K562 (cell line): ENCODE results near the gene HSPB2. TPM values are rescaled to one million over a fixed set of nuclear protein-coding genes. Genes with fewer than 3 reads are reported as not detected.

Source experiments
- ATAC-seq: fragments of 200-7000 bp; cut with Tn5 transposase; 3 replicates; pipeline ENCODE4 v1.9.1; 2020; ENCODE audit warnings: moderate library complexity
- BruUV-seq: library from RNA; stranded (reverse); fragments of 400-500 nt; replicated peaks from 2 replicates; lab custom pipeline; 2021; lab: Mats Ljungman, UMichigan
- CTCF ChIA-PET: fragments of 300-600 bp; formaldehyde crosslinking; extraction: SDS; loops from one replicate; lab custom pipeline; 2021; ENCODE audit warnings: low intra/inter-chr PET ratio; lab: Yijun Ruan, JAX
- POLR2A ChIA-PET: fragments of 300-600, 350-650 bp; sonication (Branson Sonifier 250); formaldehyde crosslinking; extraction: SDS; loops from one replicate; lab custom pipeline; 2021; ENCODE audit warnings: antibody characterized with exemption, inconsistent platforms; lab: Yijun Ruan, JAX
- DNase-seq, 4 experiments: peaks; one replicate each; pipeline versions ENCODE4 v3.0.0 to v3.0.0-alpha.2; 2011 to 2018; ENCODE audit warnings: low spot score in 3 of 4, mixed read lengths in 3 of 4; ENCODE audit errors: extremely low read depth in 1 of 4
- FAIRE-seq: peaks from 2 replicates; lab custom pipeline; 2011; peaks lifted over from hg19 to GRCh38; lab: Jason Lieb, UNC
- H2AFZ ChIP-seq: 2 replicates; pipeline ENCODE4 v1.6.0; 2011; ENCODE audit warnings: low read depth, low read length, control low read depth, inconsistent platforms
- H3K27ac ChIP-seq: fragments of 200-600 bp; 3 replicates; pipeline ENCODE4 v1.8.0; 2011; ENCODE audit warnings: low read depth, mild to moderate bottlenecking, control low read depth, inconsistent platforms, low read length, moderate library complexity, mixed read lengths; ENCODE audit errors: extremely low read depth
- H3K27me3 ChIP-seq, 2 experiments: fragments of 300-600 bp in 1 of 2; 2 replicates in 1 of 2; 3 replicates in 1 of 2; pipeline versions ENCODE4 v1.6.0 to v1.8.0; 2011; ENCODE audit warnings: inconsistent platforms in 2 of 2, low read length in 2 of 2, mild to moderate bottlenecking in 1 of 2, mixed read lengths in 1 of 2, moderate library complexity in 1 of 2; ENCODE audit not compliant: control insufficient read depth in 2 of 2, insufficient read depth in 2 of 2
- H3K36me3 ChIP-seq: fragments of 300-600 bp; 3 replicates; pipeline ENCODE4 v1.8.0; 2011; ENCODE audit warnings: mild to moderate bottlenecking, low read length, inconsistent platforms; ENCODE audit not compliant: control insufficient read depth, insufficient read depth
- H3K4me1 ChIP-seq, 2 experiments: fragments of 200-600 bp in 1 of 2; replicated peaks in 1 of 2; 2 replicates in 1 of 2; 3 replicates in 1 of 2; pipeline versions ENCODE4 v1.5.1 to v1.8.0; 2011; ENCODE audit warnings: inconsistent platforms in 2 of 2, low read length in 2 of 2, mild to moderate bottlenecking in 1 of 2, mixed read lengths in 1 of 2, moderate library complexity in 1 of 2; ENCODE audit not compliant: control insufficient read depth in 2 of 2, insufficient read depth in 2 of 2
- H3K4me2 ChIP-seq: 2 replicates; pipeline ENCODE4 v1.6.1; 2011; ENCODE audit warnings: low read length, control low read depth, inconsistent platforms, mixed read lengths; ENCODE audit not compliant: insufficient read depth
- H3K4me3 ChIP-seq: fragments of 200-600 bp; sonication (generic), shearing (Covaris generic); 2 replicates; pipeline ENCODE4 v1.5.1; 2016; ENCODE audit warnings: control low read depth, inconsistent platforms
- H3K79me2 ChIP-seq: fragments of 200-600 bp; 3 replicates; pipeline ENCODE4 v1.8.0; 2011; ENCODE audit warnings: low read length, inconsistent platforms; ENCODE audit not compliant: control insufficient read depth, insufficient read depth
- H3K9ac ChIP-seq, 2 experiments: 2 replicates each; pipeline versions ENCODE4 v1.6.0 to v1.6.1; 2011; ENCODE audit warnings: low read depth in 2 of 2, low read length in 2 of 2, control low read depth in 1 of 2, inconsistent platforms in 1 of 2, mild to moderate bottlenecking in 1 of 2, mixed read lengths in 1 of 2; ENCODE audit not compliant: insufficient read depth in 1 of 2
- H3K9me1 ChIP-seq: one replicate; pipeline ENCODE4 v1.6.0; 2011; ENCODE audit warnings: inconsistent platforms, mild to moderate bottlenecking, low read length, moderate library complexity; ENCODE audit not compliant: control insufficient read depth, insufficient read depth
- H3K9me3 ChIP-seq: replicated peaks from 2 replicates; pipeline ENCODE4 v1.5.1; 2011; ENCODE audit warnings: low read depth, low read length, inconsistent platforms; ENCODE audit not compliant: control insufficient read depth, insufficient read depth
- H4K20me1 ChIP-seq: replicated peaks from 2 replicates; pipeline ENCODE4 v1.6.1; 2011; ENCODE audit warnings: low read length, inconsistent platforms, mixed read lengths; ENCODE audit not compliant: control insufficient read depth, insufficient read depth
- CCNT2 ChIP-seq: IDR thresholded peaks from 2 replicates; pipeline ENCODE4 v1.6.1; 2011; ENCODE audit warnings: borderline replicate concordance, low read depth, mild to moderate bottlenecking, moderate library complexity, mixed read lengths, low read length; ENCODE audit not compliant: insufficient read length; ENCODE audit errors: extremely low read depth
- CEBPB ChIP-seq: fragments of 450-650 bp; IDR thresholded peaks from 2 replicates; pipeline ENCODE4 v1.6.1; 2016; ENCODE audit warnings: missing genetic modification characterization, missing compliant biosample characterization
- CHD1 ChIP-seq: fragments of 200-600 bp; sonication (generic); IDR thresholded peaks from one replicate; pipeline ENCODE4 v1.6.1; 2012; ENCODE audit warnings: mild to moderate bottlenecking, moderate library complexity, low read length, inconsistent platforms
- CXXC5 ChIP-seq: fragments of 250-450 bp; sonication (Bioruptor Pico); IDR thresholded peaks from 2 replicates; pipeline ENCODE4 v1.8.0; 2022; ENCODE audit warnings: inconsistent platforms, mild to moderate bottlenecking, moderate library complexity
- FOXP1 ChIP-seq: sonication (generic); formaldehyde crosslinking; IDR thresholded peaks from 2 replicates; pipeline ENCODE4 v1.8.0; 2022; ENCODE audit warnings: mild to moderate bottlenecking, missing genetic modification reagents
- GABPB1 ChIP-seq: sonication (generic); formaldehyde crosslinking; IDR thresholded peaks from 2 replicates; pipeline ENCODE4 v1.8.0; 2022; ENCODE audit warnings: mild to moderate bottlenecking, missing genetic modification reagents
- HNRNPK ChIP-seq: fragments of 200-400 bp; formaldehyde crosslinking; IDR thresholded peaks from one replicate; pipeline ENCODE4 v1.6.1; 2018; ENCODE audit warnings: mild to moderate bottlenecking, low read depth, low read length; ENCODE audit not compliant: poor library complexity, severe bottlenecking
- HOXB6 ChIP-seq: fragments of 250-450 bp; sonication (Bioruptor Pico); IDR thresholded peaks from 2 replicates; pipeline ENCODE4 v1.5.1; 2022; ENCODE audit warnings: mild to moderate bottlenecking, borderline replicate concordance
- HSF4 ChIP-seq: fragments of 250-450 bp; sonication (Bioruptor Pico); IDR thresholded peaks from 2 replicates; pipeline ENCODE4 v2.1.2; 2022; ENCODE audit warnings: mild to moderate bottlenecking, moderate library complexity, borderline replicate concordance
- MTF1 ChIP-seq: fragments of 250-450 bp; sonication (Bioruptor Pico); IDR thresholded peaks from 2 replicates; pipeline ENCODE4 v1.9.0; 2021; ENCODE audit warnings: moderate library complexity, mild to moderate bottlenecking, inconsistent platforms, borderline replicate concordance
- NFE2L1 ChIP-seq: fragments of 450-650 bp; IDR thresholded peaks from 2 replicates; pipeline ENCODE4 v1.6.1; 2016; ENCODE audit warnings: missing genetic modification characterization, low read depth, mild to moderate bottlenecking, missing compliant biosample characterization, moderate library complexity, borderline replicate concordance
- ZFP36 ChIP-seq: fragments of 150-350 bp; IDR thresholded peaks from 2 replicates; pipeline ENCODE4 v1.6.1; 2018; ENCODE audit warnings: low read length, low read depth; ENCODE audit not compliant: partially characterized antibody
- ZNF134 ChIP-seq: fragments of 250-450 bp; sonication (Bioruptor Pico); conservative IDR thresholded peaks from 2 replicates; pipeline ENCODE4 v1.4.0; 2020
- ZNF23 ChIP-seq: fragments of 250-450 bp; sonication (Bioruptor Pico); IDR thresholded peaks from 2 replicates; pipeline ENCODE4 v1.4.0; 2020; ENCODE audit warnings: mild to moderate bottlenecking
- ZNF239 ChIP-seq: fragments of 250-450 bp; sonication (Bioruptor Pico); IDR thresholded peaks from 2 replicates; pipeline ENCODE4 v1.4.0; 2020; ENCODE audit warnings: mild to moderate bottlenecking
- ZNF263 ChIP-seq: sonication (generic); formaldehyde crosslinking; IDR thresholded peaks from 2 replicates; pipeline ENCODE4 v1.8.0; 2022; ENCODE audit warnings: mild to moderate bottlenecking, missing genetic modification reagents, borderline replicate concordance
- ZNF785 ChIP-seq: fragments of 250-450 bp; sonication (Bioruptor Pico); IDR thresholded peaks from 2 replicates; pipeline ENCODE4 v1.4.0; 2020; ENCODE audit warnings: mild to moderate bottlenecking
- WGBS: fragments of 100-300 bp; shearing (Covaris generic); methylation state at CpG from one replicate; pipeline ENCODE4 v1.1.6; 2016; ENCODE audit warnings: low coverage, mixed read lengths; ENCODE audit not compliant: insufficient coverage; ENCODE audit errors: missing lambda C conversion rate; 5-methylcytosine and 5-hydroxymethylcytosine counted together
- in situ Hi-C: fragments of 300-500 bp; cut with MboI; formaldehyde crosslinking; loops from 4 replicates; pipeline ENCODE4 v1.15.0; 2018; ENCODE audit warnings: inconsistent platforms, mixed read lengths
- intact Hi-C: fragments of 100-400 bp; cut with micrococcal nuclease; formaldehyde crosslinking; loops from 2 replicates; pipeline ENCODE4 v1.14.2; 2022
- polyA plus RNA-seq, 8 experiments: library from polyadenylated mRNA; depleted of rRNA in 4 of 8; stranded (reverse) in 5 of 8; unstranded in 3 of 8; fragments of >200 nt; fragmentation: Nextera tagmentation in 2 of 8; fragmentation: Illumina TruSeq in 1 of 8; extraction: Ambion mirVana in 2 of 8; extraction: Trizol in 1 of 8; gene quantifications; 2 replicates each; pipeline versions ENCODE4 v1.2.1 to v1.2.3, GENCODE V29; 2011 to 2014; ENCODE audit warnings: inconsistent platforms in 1 of 8, missing spikeins in 1 of 8
- total RNA-seq, 7 experiments: library from RNA; depleted of rRNA in 6 of 7; stranded (reverse); fragments of >200 nt in 6 of 7; fragmentation: Illumina TruSeq in 2 of 7; extraction: Trizol in 2 of 7; gene quantifications; 2 replicates each; pipeline versions ENCODE4 v1.2.1 to v1.2.3, GENCODE V29; 2011 to 2021; ENCODE audit warnings: low replicate concordance in 1 of 7
- TF ChIP-seq, protein P1 (sequence below): fragments of 250-450 bp; sonication (Bioruptor Pico); IDR thresholded peaks from 2 replicates; pipeline ENCODE4 v1.6.1; 2021; ENCODE audit warnings: mild to moderate bottlenecking
- TF ChIP-seq, protein P2 (sequence below): fragments of 450-650 bp; IDR thresholded peaks from 2 replicates; pipeline ENCODE4 v1.6.1; 2018; ENCODE audit warnings: mild to moderate bottlenecking, low read depth; ENCODE audit not compliant: partially characterized antibody

The HSPB2 gene
- total and polyA plus RNA-seq, 9 of the 15 experiments (the other 6 are each of a cell fraction or from before 2014, with no cell fraction given) = 0.06 to 0.35 (median 0.11) TPM; not detected in 5

DNA sequence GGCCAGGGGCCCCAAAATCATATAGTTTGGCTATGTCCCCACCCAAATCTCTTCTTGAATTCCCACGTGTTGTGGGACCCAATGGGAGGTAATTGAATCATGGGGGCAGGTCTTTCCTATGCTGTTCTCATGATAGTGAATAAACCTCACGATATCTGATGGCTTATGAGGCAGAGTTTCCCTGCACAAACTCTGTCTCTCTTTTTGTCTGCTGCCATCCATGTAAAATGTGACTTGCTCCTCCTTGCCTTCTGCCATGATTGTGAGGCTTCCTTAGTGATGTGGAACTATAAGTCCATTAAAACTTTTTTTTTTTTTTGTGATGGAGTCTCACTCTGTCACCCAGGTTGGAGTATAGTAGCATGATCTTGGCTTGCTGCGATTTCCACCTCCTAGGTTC lies 39.0 kb downstream of the HSPB2 start (continued):
- TF ChIP-seq CHD1 (no peak), ZNF263 (no peak), ZNF134 (CRISPR knock-in tag) (no peak), NFE2L1 (tag) (no peak), CCNT2 (no peak)
- TF ChIP-seq, protein P1, sequence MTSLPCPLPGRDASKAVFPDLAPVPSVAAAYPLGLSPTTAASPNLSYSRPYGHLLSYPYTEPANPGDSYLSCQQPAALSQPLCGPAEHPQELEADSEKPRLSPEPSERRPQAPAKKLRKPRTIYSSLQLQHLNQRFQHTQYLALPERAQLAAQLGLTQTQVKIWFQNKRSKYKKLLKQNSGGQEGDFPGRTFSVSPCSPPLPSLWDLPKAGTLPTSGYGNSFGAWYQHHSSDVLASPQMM (CRISPR knock-in tag) = no peak

DNA sequence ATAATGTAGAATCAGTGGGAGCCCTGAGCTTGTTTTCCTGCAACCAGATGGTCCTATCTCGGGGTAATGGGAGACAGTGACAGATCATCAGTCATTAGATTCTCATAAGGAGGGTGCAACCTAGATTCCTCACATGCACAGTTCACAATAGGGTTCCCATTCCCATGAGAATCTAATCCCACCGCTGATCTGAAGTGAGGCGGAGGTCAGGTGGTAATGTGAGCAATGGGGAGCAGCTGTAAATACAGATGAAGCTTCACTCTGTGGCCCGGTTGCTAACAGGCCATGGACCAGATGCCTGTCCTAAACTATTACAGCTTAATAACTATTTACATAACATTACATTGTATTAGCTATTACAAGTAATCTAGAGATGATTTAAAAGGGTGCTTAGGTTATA lies 41.6 kb downstream of the HSPB2 start:
- Histone ChIP-seq H3K9me3 (peaks cover 3% of the 10 kb centered on the region; the same call in 1 of the 2 replicates), H2AFZ (no peak overlapping the region), H3K36me3 (no peaks in the 10 kb centered on the region), H3K79me2 (no peaks in the 10 kb centered on the region), H3K4me3 (no peak overlapping the region), H3K9me1 (no peaks in the 10 kb centered on the region), H3K9ac (no peak overlapping the region), H3K4me1 (peaks cover 9 to 13% of the 10 kb centered on the region in 2 experiments), H4K20me1 (no peaks in the 10 kb centered on the region), H3K27me3 (no peaks in the 10 kb centered on the region), H3K4me2 (no peak overlapping the region), H3K27ac (no peak overlapping the region)
- ATAC-seq (no peak), DNase-seq (no peak), FAIRE-seq (no peak)
- WGBS = 66% methylated on average over 4 of the region's 4 CpGs
- intact Hi-C loops (no loop called here), in situ Hi-C loops (no loop called here)
- ChIA-PET POLR2A (interaction anchor here (0.6 to 1.2 kb wide), 2 partner anchors 12 to 32 kb away, joined by 3 read pairs; no protein-coding TSS in a partner anchor), CTCF (no interaction called here)
- TF ChIP-seq ZNF23 (no peak), NFE2L1 (tag) (no peak), MTF1 (no peak), CXXC5 (no peak), HNRNPK (no peak), CEBPB (tag) (no peak), ZNF785 (CRISPR knock-in tag) (no peak), FOXP1 (CRISPR knock-in tag) (no peak), ZNF239 (CRISPR knock-in tag) (no peak), HOXB6 (CRISPR knock-in tag) (no peak), HSF4 (no peak), ZFP36 (no peak), GABPB1 (CRISPR knock-in tag) (no peak)
- TF ChIP-seq, protein P2, sequence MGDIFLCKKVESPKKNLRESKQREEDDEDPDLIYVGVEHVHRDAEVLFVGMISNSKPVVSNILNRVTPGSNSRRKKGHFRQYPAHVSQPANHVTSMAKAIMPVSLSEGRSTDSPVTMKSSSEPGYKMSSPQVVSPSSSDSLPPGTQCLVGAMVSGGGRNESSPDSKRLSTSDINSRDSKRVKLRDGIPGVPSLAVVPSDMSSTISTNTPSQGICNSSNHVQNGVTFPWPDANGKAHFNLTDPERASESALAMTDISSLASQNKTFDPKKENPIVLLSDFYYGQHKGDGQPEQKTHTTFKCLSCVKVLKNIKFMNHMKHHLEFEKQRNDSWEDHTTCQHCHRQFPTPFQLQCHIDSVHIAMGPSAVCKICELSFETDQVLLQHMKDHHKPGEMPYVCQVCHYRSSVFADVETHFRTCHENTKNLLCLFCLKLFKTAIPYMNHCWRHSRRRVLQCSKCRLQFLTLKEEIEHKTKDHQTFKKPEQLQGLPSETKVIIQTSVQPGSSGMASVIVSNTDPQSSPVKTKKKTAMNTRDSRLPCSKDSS = no peak
- no TSS peak for BruUV-seq
